Measurements from ENCODE around the gene CCNO.

The CCNO gene

GRCh38 chr5:55232271-55232984 is 980 bp downstream of the CCNO start:
- peak overlapping the region; percentile 62 for H3K9ac ChIP-seq (ENCODE audit: low read length)
- no peak overlapping the region for H3K27ac ChIP-seq (ENCODE audit: low read depth, low read length)
- H3F3A ChIP-seq (ENCODE audit: insufficient read depth), result no peaks in the 10 kb centered on the region
- no peaks in the 10 kb centered on the region for H3K9me3 ChIP-seq (ENCODE audit: insufficient read depth, low read length)
- H3K4me3 ChIP-seq (ENCODE audit: insufficient read depth, low read length, poor library complexity, severe bottlenecking), result peak overlapping the region; percentile 54
- no peak for TF ChIP-seq CTCF (IDR thresholded peaks at IDR 0.05; ENCODE audit: insufficient read depth, low read length, poor library complexity, severe bottlenecking)
- no peak for TF ChIP-seq EZH2phosphoT487 (conservative IDR thresholded peaks at IDR 0.05; ENCODE audit: low read length)
- H3K36me3 ChIP-seq (ENCODE audit: low read length), result no peaks in the 10 kb centered on the region
- peak overlapping the region; percentile 74 for H3K4me2 ChIP-seq (ENCODE audit: low read depth, low read length, poor library complexity, severe bottlenecking)
- no peaks in the 10 kb centered on the region for H3K9me2 ChIP-seq (replicated peaks; ENCODE audit: insufficient read depth, low read length)
- peak overlapping the region; percentile 85 for H2AFZ ChIP-seq (ENCODE audit: low read depth, low read length, severe bottlenecking)
- H4K20me1 ChIP-seq (ENCODE audit: low read depth, low read length), result no peaks in the 10 kb centered on the region
- H3K27me3 ChIP-seq (ENCODE audit: low read length), result no peaks in the 10 kb centered on the region
- H3K79me2 ChIP-seq (ENCODE audit: insufficient read depth, low read length), result no peaks in the 10 kb centered on the region

GRCh38 chr5:55231919-55232270 is 1.5 kb downstream of the CCNO start:
- Histone ChIP-seq H3K27ac (ENCODE audit: low read depth, low read length) (no peak overlapping the region), H3K9me2 (replicated peaks; ENCODE audit: insufficient read depth, low read length) (no peaks in the 10 kb centered on the region), H2AFZ (ENCODE audit: low read depth, low read length, severe bottlenecking) (peak overlapping the region; percentile 85), H3K9me3 (ENCODE audit: insufficient read depth, low read length) (no peaks in the 10 kb centered on the region), H3K4me3 (ENCODE audit: insufficient read depth, low read length, poor library complexity, severe bottlenecking) (no peak overlapping the region), H3K9ac (ENCODE audit: low read length) (no peak overlapping the region), H3K27me3 (ENCODE audit: low read length) (no peaks in the 10 kb centered on the region), H3K79me2 (ENCODE audit: insufficient read depth, low read length) (no peaks in the 10 kb centered on the region), H3K4me2 (ENCODE audit: low read depth, low read length, poor library complexity, severe bottlenecking) (peak overlapping the region; percentile 74), H3K36me3 (ENCODE audit: low read length) (no peaks in the 10 kb centered on the region), H3F3A (ENCODE audit: insufficient read depth) (no peaks in the 10 kb centered on the region), H4K20me1 (ENCODE audit: low read depth, low read length) (no peaks in the 10 kb centered on the region)
- TF ChIP-seq EZH2phosphoT487 (conservative IDR thresholded peaks at IDR 0.05; ENCODE audit: low read length), result no peak
- TF ChIP-seq CTCF (IDR thresholded peaks at IDR 0.05; ENCODE audit: insufficient read depth, low read length, poor library complexity, severe bottlenecking), result no peak

GRCh38 chr5:55231029-55231918 is 2.1 kb downstream of the CCNO start:
- Histone ChIP-seq H3K9me3 (ENCODE audit: insufficient read depth, low read length) (no peaks in the 10 kb centered on the region), H3K27ac (ENCODE audit: low read depth, low read length) (no peak overlapping the region), H3K9me2 (replicated peaks; ENCODE audit: insufficient read depth, low read length) (no peaks in the 10 kb centered on the region), H3K9ac (ENCODE audit: low read length) (no peak overlapping the region), H3F3A (ENCODE audit: insufficient read depth) (no peaks in the 10 kb centered on the region), H4K20me1 (ENCODE audit: low read depth, low read length) (no peaks in the 10 kb centered on the region), H3K4me2 (ENCODE audit: low read depth, low read length, poor library complexity, severe bottlenecking) (peak overlapping the region; percentile 74), H3K27me3 (ENCODE audit: low read length) (no peaks in the 10 kb centered on the region), H3K36me3 (ENCODE audit: low read length) (no peaks in the 10 kb centered on the region), H3K79me2 (ENCODE audit: insufficient read depth, low read length) (no peaks in the 10 kb centered on the region), H2AFZ (ENCODE audit: low read depth, low read length, severe bottlenecking) (no peak overlapping the region), H3K4me3 (ENCODE audit: insufficient read depth, low read length, poor library complexity, severe bottlenecking) (no peak overlapping the region)
- TF ChIP-seq EZH2phosphoT487 (conservative IDR thresholded peaks at IDR 0.05; ENCODE audit: low read length) (no peak), CTCF (IDR thresholded peaks at IDR 0.05; ENCODE audit: insufficient read depth, low read length, poor library complexity, severe bottlenecking) (no peak)

Measured in SU-DHL-6 (cell line).